Fibroblast of the aortic adventitia (primary cell): ENCODE measurements around the gene TMCO2. TPM values are rescaled to one million over a fixed set of nuclear protein-coding genes. Genes with fewer than 3 reads are reported as not detected.

Experiments
- DNase-seq: peaks from one replicate; pipeline ENCODE4 v3.0.0-alpha.2; 2010; ENCODE audit warnings: low read depth
- H3K4me3 ChIP-seq: 2 replicates; pipeline ENCODE4 v1.5.1; 2011; ENCODE audit warnings: low read depth, mild to moderate bottlenecking, control low read depth, low read length, moderate library complexity
- total RNA-seq: library from RNA; depleted of rRNA; stranded (reverse); fragments of >200 nt; gene quantifications from 2 replicates; pipeline ENCODE4 v1.2.3, GENCODE V29; 2012; ENCODE audit warnings: low replicate concordance
- TF ChIP-seq, protein P1 (sequence below): IDR thresholded peaks from 2 replicates; pipeline ENCODE4 v1.5.1; 2011; ENCODE audit warnings: mild to moderate bottlenecking, low read length, control low read depth, inconsistent platforms; ENCODE audit not compliant: insufficient read depth

The TMCO2 gene
- total RNA-seq, 1 donor: not detected

DNA sequence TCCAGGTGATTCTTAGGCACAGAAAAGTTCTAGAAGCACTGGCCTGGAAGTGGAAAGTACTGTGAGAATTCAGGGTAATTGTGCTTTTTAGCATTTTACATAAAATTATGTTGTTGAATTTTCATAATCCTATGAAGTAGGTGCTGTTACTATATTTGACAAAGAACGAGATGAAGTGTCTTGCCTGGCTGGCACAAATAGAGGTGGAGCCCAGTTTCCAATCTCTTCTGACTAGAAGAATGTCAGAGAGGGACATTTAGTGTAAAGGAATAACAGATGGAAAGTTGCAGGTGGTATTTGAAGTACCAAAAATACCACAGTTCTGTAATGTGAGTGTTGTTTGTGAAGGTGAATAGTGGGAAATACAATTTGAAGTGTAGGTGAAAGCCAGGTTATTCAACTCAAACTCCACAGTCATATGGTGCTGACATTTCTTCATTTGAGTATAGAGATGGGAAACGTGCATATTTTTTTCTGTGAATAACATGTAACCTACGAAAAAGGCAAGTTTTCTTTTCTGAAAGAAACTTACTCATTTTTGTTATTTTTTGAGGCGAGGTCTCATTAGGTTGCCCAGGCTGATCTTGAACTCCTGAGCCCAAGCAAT is 3.5 kb upstream of the TMCO2 start:
- H3K4me3 ChIP-seq: no peak overlapping the region
- no peak for DNase-seq
- TF ChIP-seq, protein P1, sequence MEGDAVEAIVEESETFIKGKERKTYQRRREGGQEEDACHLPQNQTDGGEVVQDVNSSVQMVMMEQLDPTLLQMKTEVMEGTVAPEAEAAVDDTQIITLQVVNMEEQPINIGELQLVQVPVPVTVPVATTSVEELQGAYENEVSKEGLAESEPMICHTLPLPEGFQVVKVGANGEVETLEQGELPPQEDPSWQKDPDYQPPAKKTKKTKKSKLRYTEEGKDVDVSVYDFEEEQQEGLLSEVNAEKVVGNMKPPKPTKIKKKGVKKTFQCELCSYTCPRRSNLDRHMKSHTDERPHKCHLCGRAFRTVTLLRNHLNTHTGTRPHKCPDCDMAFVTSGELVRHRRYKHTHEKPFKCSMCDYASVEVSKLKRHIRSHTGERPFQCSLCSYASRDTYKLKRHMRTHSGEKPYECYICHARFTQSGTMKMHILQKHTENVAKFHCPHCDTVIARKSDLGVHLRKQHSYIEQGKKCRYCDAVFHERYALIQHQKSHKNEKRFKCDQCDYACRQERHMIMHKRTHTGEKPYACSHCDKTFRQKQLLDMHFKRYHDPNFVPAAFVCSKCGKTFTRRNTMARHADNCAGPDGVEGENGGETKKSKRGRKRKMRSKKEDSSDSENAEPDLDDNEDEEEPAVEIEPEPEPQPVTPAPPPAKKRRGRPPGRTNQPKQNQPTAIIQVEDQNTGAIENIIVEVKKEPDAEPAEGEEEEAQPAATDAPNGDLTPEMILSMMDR: no peak

DNA sequence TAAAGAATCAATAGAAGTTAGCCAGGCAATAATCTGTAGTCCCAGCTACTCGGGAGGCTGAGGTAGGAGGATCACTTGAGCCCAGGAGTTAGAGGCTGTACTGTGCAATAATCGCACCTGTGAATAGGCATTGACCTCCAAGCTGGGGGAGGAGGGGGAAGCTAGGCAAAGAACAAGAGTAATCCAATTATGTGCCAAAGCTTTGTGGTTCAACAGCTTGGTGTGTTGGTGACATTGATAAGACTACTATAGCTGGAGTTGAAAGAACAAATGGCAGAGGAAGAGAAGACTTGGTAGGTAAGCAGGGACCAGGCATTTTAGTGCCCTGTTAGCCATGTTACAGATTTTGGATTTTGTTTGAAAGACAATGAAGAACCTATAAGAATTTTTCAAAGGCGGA is 2.1 kb upstream of the TMCO2 start:
- TF ChIP-seq, protein P1: no peak
- H3K4me3 ChIP-seq: no peak overlapping the region
- DNase-seq: no peak

DNA sequence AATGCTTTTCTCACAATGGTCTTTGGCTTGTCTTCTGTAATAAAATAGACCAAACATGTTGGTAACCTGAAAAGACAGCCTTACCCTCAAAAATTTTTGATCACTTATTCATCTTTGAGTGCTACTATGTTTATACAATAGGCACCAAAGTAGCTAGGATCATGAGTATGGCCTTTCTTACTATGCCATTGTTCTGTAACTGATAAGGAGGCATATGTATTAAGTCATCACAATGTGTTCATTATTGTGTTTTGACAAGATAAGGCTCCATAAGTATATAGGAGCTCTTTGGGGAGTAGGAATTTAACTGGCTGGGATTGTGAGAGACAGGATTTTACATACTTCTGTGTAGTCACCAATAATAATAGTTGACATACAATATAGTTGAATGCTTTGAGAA is 675 bp downstream of the TMCO2 start:
- TF ChIP-seq, protein P1: no peak
- peak; percentile 70 for DNase-seq
- H3K4me3 ChIP-seq: no peak overlapping the region

- no peak overlapping the region for H3K4me3 ChIP-seq
- TF ChIP-seq, protein P1: no peak
- DNase-seq: no peak
These were observed 3.7 kb downstream of the TMCO2 start for GRCh38 chr1:40251456-40251855.

DNA sequence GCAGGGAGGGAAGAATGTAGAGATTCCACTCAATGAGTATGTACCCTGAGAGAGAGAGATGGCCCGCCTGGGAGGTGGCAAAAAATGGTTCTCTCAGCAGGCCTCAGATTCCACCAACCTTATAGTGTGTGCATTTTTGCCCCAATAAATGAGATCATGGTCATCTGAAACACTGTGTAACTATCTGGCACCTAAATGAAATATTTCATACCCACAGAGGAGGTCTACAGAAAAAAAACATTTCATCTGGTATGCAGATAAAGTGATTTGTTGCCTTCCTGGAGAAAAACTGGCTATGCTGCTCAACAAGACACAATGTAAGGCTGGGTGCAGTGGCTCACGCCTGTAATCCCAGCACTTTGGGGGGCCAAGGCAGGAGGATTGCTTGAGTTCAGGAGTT is 4.9 kb downstream of the TMCO2 start:
- no peak overlapping the region for H3K4me3 ChIP-seq
- DNase-seq: peak; percentile 43
- TF ChIP-seq, protein P1: no peak

GRCh38 chr1:40255231-40255630 is 7.5 kb downstream of the TMCO2 start:
- TF ChIP-seq, protein P1: no peak
- H3K4me3 ChIP-seq: no peak overlapping the region
- no peak for DNase-seq

DNA sequence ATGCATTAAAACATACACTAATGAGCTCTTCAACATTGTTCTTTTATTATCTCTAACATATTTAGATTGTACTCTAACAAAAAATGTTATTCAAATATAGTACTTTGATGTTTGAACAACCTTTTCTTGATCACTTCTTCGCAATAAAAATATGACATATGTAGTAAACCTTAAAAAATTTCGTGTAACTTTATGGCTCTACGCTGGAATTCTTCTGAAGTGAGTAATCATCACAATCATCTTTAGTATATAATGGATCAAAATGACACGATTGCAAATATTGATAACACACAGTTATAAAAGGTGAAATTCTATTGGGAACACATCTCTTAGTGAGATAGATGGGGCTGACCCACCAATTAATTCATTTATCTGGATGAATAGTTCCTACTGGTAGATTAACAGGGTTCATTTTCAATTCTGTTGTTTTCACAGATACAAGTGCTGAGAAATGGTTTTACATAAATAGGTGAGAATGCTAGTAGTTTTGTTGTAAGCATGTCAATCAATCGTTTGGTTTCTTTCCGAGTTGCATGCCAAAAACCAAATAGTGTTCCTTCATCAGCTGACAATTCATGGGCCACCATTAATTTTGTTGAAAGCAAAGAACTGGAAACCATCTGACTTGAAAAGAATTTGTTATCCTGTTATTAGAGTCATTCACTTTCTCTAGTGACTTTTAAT is 8.8 kb downstream of the TMCO2 start:
- peak overlapping the region; percentile 82 for H3K4me3 ChIP-seq
- TF ChIP-seq, protein P1: no peak
- no peak for DNase-seq
